ENCODE results near the gene KDR. TPM values are rescaled to one million over a fixed set of nuclear protein-coding genes. Genes with fewer than 3 reads are reported as not detected.

The KDR gene
- total RNA-seq, 1 experiment from 2014 or later: 0.52 TPM

- TF ChIP-seq ATF3 (IDR thresholded peaks at IDR 0.05) (no peak), CBX3 (IDR thresholded peaks at IDR 0.05; ENCODE audit: low read depth) (no peak)
These were observed 557 bp upstream of the KDR start (continued) for GRCh38 chr4:55125763-55126541.

GRCh38 chr4:55124322-55125076 is 896 bp downstream of the KDR start:
- CTCF ChIA-PET: no interaction called here
- Histone ChIP-seq H4K20me1 (ENCODE audit: insufficient read depth) (no peaks in the 10 kb centered on the region), H3K36me3 (ENCODE audit: control insufficient read depth in 1 of 2, insufficient read depth in 2 of 2, low read length in 2 of 2) (no peaks in the 10 kb centered on the region), H3K9ac (ENCODE audit: low read length) (no peak overlapping the region), H3K9me3 (ENCODE audit: control insufficient read depth in 1 of 2, insufficient read depth in 1 of 2, low read depth in 1 of 2, low read length in 2 of 2) (no peaks in the 10 kb centered on the region), H3K4me2 (ENCODE audit: low read length) (no peak overlapping the region), H3K27me3 (ENCODE audit: insufficient read depth, low read length) (no peaks in the 10 kb centered on the region), H3K27ac (ENCODE audit: low read depth, low read length) (no peak overlapping the region), H3K79me2 (ENCODE audit: insufficient read depth, low read length) (no peaks in the 10 kb centered on the region), H3K4me3 (replicated peaks in 1 of 2; ENCODE audit: low read depth in 1 of 2, low read length in 2 of 2) (no peak overlapping the region), H2AFZ (ENCODE audit: low read depth, low read length, poor library complexity, severe bottlenecking) (no peak overlapping the region), H3K9me2 (ENCODE audit: insufficient read depth) (no peaks in the 10 kb centered on the region), H3K4me1 (ENCODE audit: control insufficient read depth in 1 of 2, insufficient read depth in 2 of 2, low read length in 2 of 2) (no peaks in the 10 kb centered on the region)
- POLR2A ChIA-PET: no interaction called here
- ATAC-seq (no peak), DNase-seq (ENCODE audit: low read depth, low spot score) (no peak)
- no TSS peak for BruUV-seq (replicated peaks)
- TF ChIP-seq POLR2A (IDR thresholded peaks at IDR 0.05; ENCODE audit: borderline replicate concordance, extremely low read depth, insufficient read depth, insufficient read length) (no peak), YY1 (IDR thresholded peaks at IDR 0.05; ENCODE audit: extremely low read depth, insufficient replicate concordance, low read depth, low read length) (no peak), JUND (IDR thresholded peaks at IDR 0.05) (no peak), REST (IDR thresholded peaks at IDR 0.05; ENCODE audit: low read depth) (no peak), RAD21 (IDR thresholded peaks at IDR 0.05; ENCODE audit: low read depth) (no peak), FOSL1 (IDR thresholded peaks at IDR 0.05; ENCODE audit: low read depth) (no peak), EZH2phosphoT487 (IDR thresholded peaks at IDR 0.05; ENCODE audit: borderline replicate concordance) (no peak), POLR2AphosphoS5 (IDR thresholded peaks at IDR 0.05; ENCODE audit: low read depth, low read length) (no peak), SRF (IDR thresholded peaks at IDR 0.05; ENCODE audit: low read depth) (no peak)
- RAD21 ChIA-PET (ENCODE audit: low non-redundant PET in 1 of 2, low total read pairs in 2 of 2, uncharacterized antibody in 2 of 2, unreplicated experiment in 2 of 2): no interaction called here
- intact Hi-C loops (cut with micrococcal nuclease): no loop called here

All from HCT116 (cell line).